GM21447 (cell line): Measurements from ENCODE around the gene DDX52.
"Not testable (repeated sequence)": the region's sequence is repeated elsewhere in the genome, so short reads cannot be mapped to it uniquely, and the experiment has no call there.

ENCODE experiments used
- ATAC-seq: cut with Tn5 transposase; IDR thresholded peaks from one replicate; pipeline ENCODE4 v1.9.1; 2021; ENCODE audit not compliant: unreplicated experiment

DDX52 gene

GRCh38 chr17:37643118-37643766 lies at the start of gene DDX52:
Gene DDX52 (minus strand): TSS chr17:37643446. CDS start chr17:37643420, 26 bp downstream.
- ATAC-seq = peak; percentile 93

GRCh38 chr17:37691807-37692206 lies 48.6 kb upstream of the DDX52 start:
- ATAC-seq = no peak

- no peak for ATAC-seq
Observed at GRCh38 chr17:37689317-37689716, 46.1 kb upstream of the DDX52 start.

- ATAC-seq = no peak
Observed at GRCh38 chr17:37683454-37683984, 40.3 kb upstream of the DDX52 start.

- no peak for ATAC-seq
Observed at GRCh38 chr17:37682007-37682406, 38.8 kb upstream of the DDX52 start.

- not testable (repeated sequence) for ATAC-seq
Observed at GRCh38 chr17:37679995-37680394, 36.7 kb upstream of the DDX52 start.

- ATAC-seq = no peak
Observed at GRCh38 chr17:37678036-37678435, 34.8 kb upstream of the DDX52 start.

GRCh38 chr17:37677021-37677420 lies 33.8 kb upstream of the DDX52 start:
- no peak for ATAC-seq

GRCh38 chr17:37676115-37676925 lies 33.1 kb upstream of the DDX52 start:
- ATAC-seq = no peak

- no peak for ATAC-seq
Observed at GRCh38 chr17:37674511-37674910, 31.3 kb upstream of the DDX52 start.

- no peak for ATAC-seq
Observed at GRCh38 chr17:37673386-37673785, 30.1 kb upstream of the DDX52 start.

- ATAC-seq = no peak
Observed at GRCh38 chr17:37672548-37673078, 29.4 kb upstream of the DDX52 start.

GRCh38 chr17:37671824-37672547 lies 28.7 kb upstream of the DDX52 start:
- no peak for ATAC-seq

- ATAC-seq = no peak
Observed at GRCh38 chr17:37671028-37671823, 28.0 kb upstream of the DDX52 start.

GRCh38 chr17:37667039-37667438 lies 23.8 kb upstream of the DDX52 start:
- ATAC-seq = no peak

GRCh38 chr17:37664214-37664613 lies 21.0 kb upstream of the DDX52 start:
- no peak for ATAC-seq

GRCh38 chr17:37662353-37662752 lies 19.1 kb upstream of the DDX52 start:
- no peak for ATAC-seq

GRCh38 chr17:37661400-37662014 lies 18.3 kb upstream of the DDX52 start:
- no peak for ATAC-seq

GRCh38 chr17:37659925-37660324 lies 16.7 kb upstream of the DDX52 start:
- ATAC-seq = no peak

- no peak for ATAC-seq
Observed at GRCh38 chr17:37657202-37657601, 14.0 kb upstream of the DDX52 start.
